HG03442 (cell line): Measurements from ENCODE around the gene NUMB.

Experiments
- ATAC-seq: cut with Tn5 transposase; IDR thresholded peaks from one replicate; pipeline ENCODE4 v1.9.1; 2021; ENCODE audit warnings: mild to moderate bottlenecking, moderate library complexity; ENCODE audit not compliant: unreplicated experiment

NUMB gene

GRCh38 chr14:73293782-73294781, 164.3 kb downstream of the NUMB start:
- no peak for ATAC-seq

- peak; percentile 63 for ATAC-seq
These were observed 168.1 kb downstream of the NUMB start for GRCh38 chr14:73290279-73290678.

GRCh38 chr14:73289729-73290128, 168.6 kb downstream of the NUMB start:
- no peak for ATAC-seq

- ATAC-seq, result no peak
These were observed 169.0 kb downstream of the NUMB start for GRCh38 chr14:73289308-73289707.

- no peak for ATAC-seq
These were observed 171.3 kb downstream of the NUMB start for GRCh38 chr14:73287071-73287470.

- ATAC-seq, result no peak
These were observed 171.7 kb downstream of the NUMB start for GRCh38 chr14:73286598-73286997.

GRCh38 chr14:73285979-73286378, 172.4 kb downstream of the NUMB start:
- no peak for ATAC-seq

- ATAC-seq, result no peak
These were observed 174.6 kb downstream of the NUMB start for GRCh38 chr14:73283608-73284379.

GRCh38 chr14:73280903-73281302, 177.4 kb downstream of the NUMB start:
- no peak for ATAC-seq

- no peak for ATAC-seq
These were observed 181.0 kb downstream of the NUMB start for GRCh38 chr14:73277376-73277775.

- ATAC-seq, result no peak
These were observed 181.5 kb downstream of the NUMB start for GRCh38 chr14:73276836-73277235.

- ATAC-seq, result no peak
These were observed 184.5 kb downstream of the NUMB start for GRCh38 chr14:73273799-73274198.

GRCh38 chr14:73272393-73272792, 186.0 kb downstream of the NUMB start:
- no peak for ATAC-seq

GRCh38 chr14:73269729-73270531, 188.4 kb downstream of the NUMB start:
- no peak for ATAC-seq

- no peak for ATAC-seq
These were observed 190.9 kb downstream of the NUMB start for GRCh38 chr14:73267474-73267873.

GRCh38 chr14:73266317-73266716, 192.0 kb downstream of the NUMB start:
- ATAC-seq, result no peak

- no peak for ATAC-seq
These were observed 192.7 kb downstream of the NUMB start for GRCh38 chr14:73265721-73266046.

- ATAC-seq, result no peak
These were observed 193.2 kb downstream of the NUMB start for GRCh38 chr14:73264885-73265720.

GRCh38 chr14:73264080-73264884, 194.1 kb downstream of the NUMB start:
- ATAC-seq, result no peak
